OCI-LY7 (cell line): ENCODE results near the gene RNF25. TPM values are rescaled to one million over a fixed set of nuclear protein-coding genes. Genes with fewer than 3 reads are reported as not detected.

ENCODE experiments used
- total RNA-seq, 2 experiments: library from RNA; depleted of rRNA in 1 of 2; stranded (reverse); fragments of >200 nt in 1 of 2; shearing (Covaris generic) in 1 of 2; gene quantifications; 2 replicates each; pipeline ENCODE4 v1.2.3, GENCODE V29; 2014 to 2022

The RNF25 gene
- total RNA-seq, 2 experiments from 2014 or later, result 24.0 to 25.8 TPM

Other genes starting within 250 kb of the RNF25 start
- gene USP37, start 103.7 kb downstream of the RNF25 start, total RNA-seq (2014; rRNA removed; shearing (Covaris generic)), result 23.3 and 31.4 TPM in 2 replicates
- gene USP37, start 103.7 kb downstream of the RNF25 start, total RNA-seq (2022), result 32.4 and 33.0 TPM in 2 replicates
- gene CNOT9, start 103.2 kb downstream of the RNF25 start, total RNA-seq (2014; rRNA removed; shearing (Covaris generic)), result 67.8 and 71.6 TPM in 2 replicates
- 92.2 and 94.2 TPM in 2 replicates for gene CNOT9, start 103.2 kb downstream of the RNF25 start, total RNA-seq (2022)
- 0.25 and 1.2 TPM in 2 replicates for gene PLCD4, start 64.1 kb downstream of the RNF25 start, total RNA-seq (2014; rRNA removed; shearing (Covaris generic))
- 0.48 TPM in 1 of 2 replicates, not detected in the other for gene PLCD4, start 64.1 kb downstream of the RNF25 start, total RNA-seq (2022)
- gene ZNF142, start 12.4 kb downstream of the RNF25 start, total RNA-seq (2014; rRNA removed; shearing (Covaris generic)), result 29.9 and 37.6 TPM in 2 replicates
- gene ZNF142, start 12.4 kb downstream of the RNF25 start, total RNA-seq (2022), result 61.3 and 62.5 TPM in 2 replicates
- 48.0 and 57.3 TPM in 2 replicates for gene BCS1L, start 12.3 kb downstream of the RNF25 start, total RNA-seq (2014; rRNA removed; shearing (Covaris generic))
- gene BCS1L, start 12.3 kb downstream of the RNF25 start, total RNA-seq (2022), result 54.9 and 60.8 TPM in 2 replicates
- 9.7 and 13.4 TPM in 2 replicates for gene STK36, start 84 bp upstream of the RNF25 start, total RNA-seq (2014; rRNA removed; shearing (Covaris generic))
- 21.1 and 25.4 TPM in 2 replicates for gene STK36, start 84 bp upstream of the RNF25 start, total RNA-seq (2022)
- gene TTLL4, start 38.8 kb upstream of the RNF25 start, total RNA-seq (2014; rRNA removed; shearing (Covaris generic)), result 27.7 and 38.2 TPM in 2 replicates
- gene TTLL4, start 38.8 kb upstream of the RNF25 start, total RNA-seq (2022), result 67.1 and 68.0 TPM in 2 replicates
- 0.15 TPM in 1 of 2 replicates, not detected in the other for gene CYP27A1, start 110.1 kb upstream of the RNF25 start, total RNA-seq (2014; rRNA removed; shearing (Covaris generic))
- gene CYP27A1, start 110.1 kb upstream of the RNF25 start, total RNA-seq (2022), result 0.23 TPM in 1 of 2 replicates, not detected in the other
- not detected in 2 replicates for gene PRKAG3, start 159.8 kb upstream of the RNF25 start, total RNA-seq (2014; rRNA removed; shearing (Covaris generic))
- not detected in 2 replicates for gene PRKAG3, start 159.8 kb upstream of the RNF25 start, total RNA-seq (2022)
- not detected in 2 replicates for gene WNT6, start 187.8 kb upstream of the RNF25 start, total RNA-seq (2014; rRNA removed; shearing (Covaris generic))
- gene WNT6, start 187.8 kb upstream of the RNF25 start, total RNA-seq (2022), result 0.74 and 1.8 TPM in 2 replicates
- gene WNT10A, start 208.8 kb upstream of the RNF25 start, total RNA-seq (2014; rRNA removed; shearing (Covaris generic)), result 3.6 and 5.5 TPM in 2 replicates
- 6.4 and 11.4 TPM in 2 replicates for gene WNT10A, start 208.8 kb upstream of the RNF25 start, total RNA-seq (2022)